Measurements from ENCODE around the gene ADAMTSL1. TPM values are rescaled to one million over a fixed set of nuclear protein-coding genes. Genes with fewer than 3 reads are reported as not detected.

Gene ADAMTSL1
- total RNA-seq, 6 experiments from 2014 or later, result 37.3 to 98.1 (median 90.8) TPM

- peaks cover 3% of the 10 kb centered on the region; the same call in 1 of the 2 replicates for H3K27me3 Mint-ChIP-seq (ENCODE audit: insufficient read depth)
- TF ChIP-seq CTCF (IDR thresholded peaks at IDR 0.05), result no peak
- H3K27ac Mint-ChIP-seq, result no peak overlapping the region
- H3K36me3 Mint-ChIP-seq (ENCODE audit: low read depth), result peaks cover 39% of the 10 kb centered on the region
- no peak for DNase-seq
- peaks cover 6% of the 10 kb centered on the region; the same call in 1 of the 2 replicates for H3K4me1 Mint-ChIP-seq (ENCODE audit: low read depth)
- H3K4me3 Mint-ChIP-seq, result no peak overlapping the region
- H3K9me3 Mint-ChIP-seq, result peaks cover 3% of the 10 kb centered on the region
Observed at GRCh38 chr9:18688581-18689565, 214.9 kb downstream of the ADAMTSL1 start.

GRCh38 chr9:18689921-18690320 lies 216.0 kb downstream of the ADAMTSL1 start:
- H3K36me3 Mint-ChIP-seq (ENCODE audit: low read depth), result peaks cover 46% of the 10 kb centered on the region
- H3K4me3 Mint-ChIP-seq, result no peak overlapping the region
- peaks cover 6% of the 10 kb centered on the region; the same call in 1 of the 2 replicates for H3K4me1 Mint-ChIP-seq (ENCODE audit: low read depth)
- H3K27ac Mint-ChIP-seq, result no peak overlapping the region
- TF ChIP-seq CTCF (IDR thresholded peaks at IDR 0.05), result no peak
- peaks cover 14% of the 10 kb centered on the region for H3K9me3 Mint-ChIP-seq
- no peak for DNase-seq
- peaks cover 3% of the 10 kb centered on the region; the same call in 1 of the 2 replicates for H3K27me3 Mint-ChIP-seq (ENCODE audit: insufficient read depth)

GRCh38 chr9:18692268-18692667 lies 218.3 kb downstream of the ADAMTSL1 start:
- Mint-ChIP-seq H3K27ac (no peak overlapping the region), H3K4me3 (no peak overlapping the region)

GRCh38 chr9:18692962-18693361 lies 219.0 kb downstream of the ADAMTSL1 start:
- no peak for DNase-seq
- peaks cover 29% of the 10 kb centered on the region for H3K9me3 Mint-ChIP-seq
- TF ChIP-seq CTCF (IDR thresholded peaks at IDR 0.05), result no peak
- peaks cover 6% of the 10 kb centered on the region; the same call in 1 of the 2 replicates for H3K4me1 Mint-ChIP-seq (ENCODE audit: low read depth)
- H3K27ac Mint-ChIP-seq, result no peak overlapping the region
- H3K36me3 Mint-ChIP-seq (ENCODE audit: low read depth), result peaks cover 57% of the 10 kb centered on the region
- H3K4me3 Mint-ChIP-seq, result no peak overlapping the region
- H3K27me3 Mint-ChIP-seq (ENCODE audit: insufficient read depth), result no peaks in the 10 kb centered on the region

More at GRCh38 chr9:18692268-18692667, 218.3 kb downstream of the ADAMTSL1 start:
- TF ChIP-seq CTCF (IDR thresholded peaks at IDR 0.05), result no peak
- H3K27me3 Mint-ChIP-seq (ENCODE audit: insufficient read depth), result no peaks in the 10 kb centered on the region
- DNase-seq, result no peak
- peaks cover 6% of the 10 kb centered on the region; the same call in 1 of the 2 replicates for H3K4me1 Mint-ChIP-seq (ENCODE audit: low read depth)
- peaks cover 58% of the 10 kb centered on the region for H3K36me3 Mint-ChIP-seq (ENCODE audit: low read depth)
- peaks cover 29% of the 10 kb centered on the region for H3K9me3 Mint-ChIP-seq

GRCh38 chr9:18694959-18695668 lies 221.2 kb downstream of the ADAMTSL1 start:
- DNase-seq, result no peak
- no peak for TF ChIP-seq CTCF (IDR thresholded peaks at IDR 0.05)

More at GRCh38 chr9:18694959-18695668, 221.2 kb downstream of the ADAMTSL1 start:
- H3K9me3 Mint-ChIP-seq, result peaks cover 29% of the 10 kb centered on the region
- H3K27ac Mint-ChIP-seq, result no peak overlapping the region
- no peaks in the 10 kb centered on the region for H3K27me3 Mint-ChIP-seq (ENCODE audit: insufficient read depth)
- no peaks in the 10 kb centered on the region for H3K4me1 Mint-ChIP-seq (ENCODE audit: low read depth)
- H3K36me3 Mint-ChIP-seq (ENCODE audit: low read depth), result peaks cover 58% of the 10 kb centered on the region
- H3K4me3 Mint-ChIP-seq, result no peak overlapping the region
